Neural cell (in vitro differentiated cells): ENCODE data around the gene GNG13. TPM values are rescaled to one million over a fixed set of nuclear protein-coding genes. Genes with fewer than 3 reads are reported as not detected.

Experiments
- H2AFZ ChIP-seq: fragments of 200-600, 300-800 bp; sonication (generic), shearing (Covaris generic); 2 replicates; pipeline ENCODE4 v1.6.0; 2014; ENCODE audit warnings: low read depth, mild to moderate bottlenecking, antibody characterized with exemption, low read length, moderate library complexity
- H3F3A ChIP-seq: fragments of 200-600 bp; shearing (Covaris generic); 2 replicates; pipeline ENCODE4 v1.6.1; 2016; ENCODE audit warnings: mild to moderate bottlenecking, moderate library complexity, mixed read lengths, antibody characterized with exemption, low read length; ENCODE audit not compliant: insufficient read depth, poor library complexity, severe bottlenecking
- H3K27ac ChIP-seq: fragments of 200-600, 300-800 bp; sonication (generic), shearing (Covaris generic); 2 replicates; pipeline ENCODE4 v1.5.1; 2014; ENCODE audit warnings: mild to moderate bottlenecking, low read length, moderate library complexity
- H3K27me3 ChIP-seq: fragments of 300-800, 200-600 bp; sonication (generic), shearing (Covaris generic); 2 replicates; pipeline ENCODE4 v1.6.0; 2014; ENCODE audit warnings: mild to moderate bottlenecking, low read depth, low read length, moderate library complexity; ENCODE audit not compliant: insufficient read depth
- H3K36me3 ChIP-seq: fragments of 300-800, 200-600 bp; sonication (generic), shearing (Covaris generic); 2 replicates; pipeline ENCODE4 v1.5.1; 2014; ENCODE audit warnings: mild to moderate bottlenecking, antibody characterized with exemption, low read length, moderate library complexity; ENCODE audit not compliant: insufficient read depth
- H3K4me2 ChIP-seq: fragments of 300-800, 200-600 bp; sonication (generic), shearing (Covaris generic); 2 replicates; pipeline ENCODE4 v1.6.0; 2014; ENCODE audit warnings: mild to moderate bottlenecking, low read length
- H3K4me3 ChIP-seq: fragments of 300-800, 200-600 bp; sonication (generic), shearing (Covaris generic); 2 replicates; pipeline ENCODE4 v1.5.1; 2014; ENCODE audit warnings: mild to moderate bottlenecking, low read length, moderate library complexity
- H3K79me2 ChIP-seq: fragments of 200-600 bp; shearing (Covaris generic); replicated peaks from 2 replicates; pipeline ENCODE4 v1.6.0; 2014; ENCODE audit warnings: mild to moderate bottlenecking, low read length, moderate library complexity; ENCODE audit not compliant: insufficient read depth
- H3K9ac ChIP-seq: fragments of 300-800, 200-600 bp; sonication (generic), shearing (Covaris generic); 2 replicates; pipeline ENCODE4 v1.6.1; 2016; ENCODE audit warnings: mild to moderate bottlenecking, low read length, mixed read lengths
- H3K9me2 ChIP-seq: fragments of 200-600 bp; shearing (Covaris generic); 2 replicates; pipeline ENCODE4 v1.6.1; 2016; ENCODE audit warnings: mild to moderate bottlenecking, low read length, mixed read lengths; ENCODE audit not compliant: insufficient read depth
- H3K9me3 ChIP-seq: fragments of 200-600, 300-800 bp; sonication (generic), shearing (Covaris generic); 2 replicates; pipeline ENCODE4 v1.6.1; 2016; ENCODE audit warnings: mild to moderate bottlenecking, mixed run types, low read length, moderate library complexity, mixed read lengths
- H4K20me1 ChIP-seq: fragments of 200-600 bp; shearing (Covaris generic); 2 replicates; pipeline ENCODE4 v1.6.1; 2016; ENCODE audit warnings: mild to moderate bottlenecking, mixed run types; ENCODE audit not compliant: insufficient read depth
- CTCF ChIP-seq: fragments of 450-650 bp; IDR thresholded peaks from 2 replicates; pipeline ENCODE4 v1.5.1; 2014; ENCODE audit warnings: antibody characterized with exemption, mild to moderate bottlenecking, moderate library complexity; ENCODE audit not compliant: poor library complexity, severe bottlenecking
- EP300 ChIP-seq: fragments of 450-650 bp; conservative IDR thresholded peaks from 2 replicates; pipeline ENCODE4 v1.6.1; 2014; ENCODE audit warnings: antibody characterized with exemption, mild to moderate bottlenecking, moderate library complexity; ENCODE audit not compliant: poor library complexity, severe bottlenecking
- POLR2AphosphoS5 ChIP-seq: IDR thresholded peaks from 2 replicates; pipeline ENCODE4 v1.6.1; 2012
- SMC3 ChIP-seq: fragments of 450-650 bp; conservative IDR thresholded peaks from 2 replicates; pipeline ENCODE4 v1.6.1; 2014; ENCODE audit warnings: antibody characterized with exemption, mild to moderate bottlenecking, moderate library complexity; ENCODE audit not compliant: poor library complexity
- TAF1 ChIP-seq: IDR thresholded peaks from 2 replicates; pipeline ENCODE4 v1.6.1; 2012; ENCODE audit warnings: low read depth
- polyA plus RNA-seq: library from polyadenylated mRNA; depleted of rRNA; stranded (reverse); fragments of >200 nt; gene quantifications from 2 replicates; pipeline ENCODE4 v1.2.3, GENCODE V29; 2014
- TF ChIP-seq, protein P1 (sequence below): IDR thresholded peaks from 2 replicates; pipeline ENCODE4 v1.6.1; 2012; ENCODE audit warnings: borderline replicate concordance

The GNG13 gene
- polyA plus RNA-seq, 1 donor from 2014 or later = not detected

DNA sequence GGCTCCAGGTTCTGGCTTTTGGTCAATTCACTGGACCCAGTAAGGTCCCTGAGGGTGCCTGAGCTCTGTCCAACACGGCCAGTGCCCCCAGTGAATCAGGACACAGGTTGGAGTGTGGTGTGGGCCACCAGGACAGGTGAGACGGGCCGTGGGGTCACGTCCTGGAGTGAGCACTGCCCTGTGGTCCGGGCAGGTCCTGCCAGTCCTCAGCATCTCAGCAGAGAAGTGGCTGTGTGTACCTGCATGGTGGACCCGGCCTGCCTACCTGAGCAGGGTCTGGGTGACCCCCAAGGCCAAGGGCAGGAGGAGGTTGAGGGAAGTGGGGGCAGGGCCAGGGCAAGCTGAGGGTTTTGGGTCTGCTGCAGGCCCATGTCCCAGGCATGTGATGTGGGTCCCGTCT lies 1.9 kb upstream of the GNG13 start:
- no peak overlapping the region for H3K9ac ChIP-seq
- no peak overlapping the region for H2AFZ ChIP-seq
- TF ChIP-seq, protein P1, sequence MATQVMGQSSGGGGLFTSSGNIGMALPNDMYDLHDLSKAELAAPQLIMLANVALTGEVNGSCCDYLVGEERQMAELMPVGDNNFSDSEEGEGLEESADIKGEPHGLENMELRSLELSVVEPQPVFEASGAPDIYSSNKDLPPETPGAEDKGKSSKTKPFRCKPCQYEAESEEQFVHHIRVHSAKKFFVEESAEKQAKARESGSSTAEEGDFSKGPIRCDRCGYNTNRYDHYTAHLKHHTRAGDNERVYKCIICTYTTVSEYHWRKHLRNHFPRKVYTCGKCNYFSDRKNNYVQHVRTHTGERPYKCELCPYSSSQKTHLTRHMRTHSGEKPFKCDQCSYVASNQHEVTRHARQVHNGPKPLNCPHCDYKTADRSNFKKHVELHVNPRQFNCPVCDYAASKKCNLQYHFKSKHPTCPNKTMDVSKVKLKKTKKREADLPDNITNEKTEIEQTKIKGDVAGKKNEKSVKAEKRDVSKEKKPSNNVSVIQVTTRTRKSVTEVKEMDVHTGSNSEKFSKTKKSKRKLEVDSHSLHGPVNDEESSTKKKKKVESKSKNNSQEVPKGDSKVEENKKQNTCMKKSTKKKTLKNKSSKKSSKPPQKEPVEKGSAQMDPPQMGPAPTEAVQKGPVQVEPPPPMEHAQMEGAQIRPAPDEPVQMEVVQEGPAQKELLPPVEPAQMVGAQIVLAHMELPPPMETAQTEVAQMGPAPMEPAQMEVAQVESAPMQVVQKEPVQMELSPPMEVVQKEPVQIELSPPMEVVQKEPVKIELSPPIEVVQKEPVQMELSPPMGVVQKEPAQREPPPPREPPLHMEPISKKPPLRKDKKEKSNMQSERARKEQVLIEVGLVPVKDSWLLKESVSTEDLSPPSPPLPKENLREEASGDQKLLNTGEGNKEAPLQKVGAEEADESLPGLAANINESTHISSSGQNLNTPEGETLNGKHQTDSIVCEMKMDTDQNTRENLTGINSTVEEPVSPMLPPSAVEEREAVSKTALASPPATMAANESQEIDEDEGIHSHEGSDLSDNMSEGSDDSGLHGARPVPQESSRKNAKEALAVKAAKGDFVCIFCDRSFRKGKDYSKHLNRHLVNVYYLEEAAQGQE = no peak
- no peaks in the 10 kb centered on the region for H4K20me1 ChIP-seq
- no peaks in the 10 kb centered on the region for H3K9me3 ChIP-seq
- no peak overlapping the region for H3K4me3 ChIP-seq
- H3K27me3 ChIP-seq = peaks cover 15% of the 10 kb centered on the region
- H3K79me2 ChIP-seq = no peaks in the 10 kb centered on the region
- H3F3A ChIP-seq = no peaks in the 10 kb centered on the region
- no peak overlapping the region for H3K27ac ChIP-seq
- no peaks in the 10 kb centered on the region for H3K36me3 ChIP-seq
- no peak overlapping the region for H3K4me2 ChIP-seq
- no peaks in the 10 kb centered on the region for H3K9me2 ChIP-seq

DNA sequence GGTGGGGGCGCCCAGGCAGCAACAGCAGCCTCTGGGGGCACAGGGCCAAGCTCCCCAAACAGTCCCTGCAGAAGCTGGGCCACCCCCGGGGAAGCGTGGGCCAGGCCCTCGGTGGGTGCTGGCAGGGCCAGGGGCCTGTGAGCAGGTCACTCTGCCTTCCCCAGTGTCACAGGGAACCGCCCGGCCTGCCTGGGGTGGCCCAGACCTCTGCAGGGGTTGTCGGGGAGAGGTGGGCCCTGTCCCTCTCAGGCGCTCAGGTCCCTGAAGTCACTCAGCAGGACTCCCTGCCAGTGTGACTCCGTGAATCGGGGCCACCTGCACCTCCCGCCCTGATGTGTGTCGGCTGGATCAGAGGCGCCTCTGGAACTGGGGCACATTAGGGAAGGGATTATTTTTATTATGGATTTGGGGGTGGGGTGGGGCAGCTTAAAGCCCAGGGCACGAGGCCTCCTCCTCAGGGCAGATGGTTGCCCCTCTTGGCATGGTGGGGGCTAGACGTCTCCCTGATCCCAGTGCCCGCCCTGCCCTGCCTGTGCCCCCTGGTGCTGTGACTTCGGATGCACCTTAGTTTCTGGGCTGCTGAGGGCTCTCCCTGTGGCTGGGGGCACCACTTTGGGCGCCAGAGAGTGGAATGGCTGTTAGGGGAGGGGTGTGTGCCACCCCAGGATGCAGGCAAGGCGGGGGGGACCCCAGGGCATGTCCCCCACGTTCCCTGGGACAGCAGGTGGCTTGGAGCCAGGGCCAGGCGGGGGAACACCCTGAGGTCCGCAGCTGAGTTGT lies 1.2 kb upstream of the GNG13 start:
- Histone ChIP-seq H3F3A (no peaks in the 10 kb centered on the region), H3K4me3 (no peak overlapping the region), H3K79me2 (no peaks in the 10 kb centered on the region), H4K20me1 (no peaks in the 10 kb centered on the region), H3K27ac (no peak overlapping the region), H3K9me3 (no peaks in the 10 kb centered on the region), H3K9me2 (no peaks in the 10 kb centered on the region), H3K4me2 (no peak overlapping the region), H3K36me3 (no peaks in the 10 kb centered on the region), H2AFZ (no peak overlapping the region), H3K27me3 (peaks cover 15% of the 10 kb centered on the region), H3K9ac (no peak overlapping the region)
- TF ChIP-seq, protein P1 = no peak
- no peak for TF ChIP-seq EP300
- no peak for TF ChIP-seq SMC3
- no peak for TF ChIP-seq TAF1
- no peak for TF ChIP-seq CTCF
- no peak for TF ChIP-seq POLR2AphosphoS5
